ENCODE results near the gene RAMP2.

The RAMP2 gene

DNA sequence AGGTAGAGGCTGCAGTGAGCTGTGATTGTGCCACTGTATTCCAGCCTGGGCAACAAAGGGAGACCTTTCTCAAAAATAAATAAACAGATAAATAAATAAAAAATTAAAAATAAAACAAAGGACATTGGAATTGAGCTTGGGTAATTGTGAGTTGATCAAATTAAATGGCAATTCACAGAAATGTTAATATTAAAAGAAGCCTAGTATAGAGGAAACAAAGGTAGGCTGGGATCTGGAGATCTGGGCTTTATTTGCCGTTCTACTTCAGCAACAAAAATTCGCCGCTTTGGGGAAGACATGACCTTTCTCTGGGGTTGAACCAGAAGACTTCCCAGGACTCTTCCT is 11.9 kb downstream of the RAMP2 start:
- ChIA-PET POLR2A (interaction anchor here (0.6 to 3.6 kb wide), 30 partner anchors 8 to 241 kb away, joined by 3 to 58 read pairs (median 5); partner anchors contain the start of genes BECN1, CNTD1, COA3 and PSMC3IP), CTCF (interaction anchor here (1.5 kb wide), 1 partner anchor 9 kb away, joined by 10 read pairs; no protein-coding TSS in a partner anchor)
- no peak for DNase-seq (ENCODE audit: extremely low spot score)
- TF ChIP-seq FOXK2 (IDR thresholded peaks at IDR 0.05) = no peak
- no peak for TF ChIP-seq FOXA1 (IDR thresholded peaks at IDR 0.05)
- no peak for TF ChIP-seq LEF1 (IDR thresholded peaks at IDR 0.05; ENCODE audit: borderline replicate concordance)
- no peak for TF ChIP-seq SUZ12 (IDR thresholded peaks at IDR 0.05)
- TF ChIP-seq, protein P1, sequence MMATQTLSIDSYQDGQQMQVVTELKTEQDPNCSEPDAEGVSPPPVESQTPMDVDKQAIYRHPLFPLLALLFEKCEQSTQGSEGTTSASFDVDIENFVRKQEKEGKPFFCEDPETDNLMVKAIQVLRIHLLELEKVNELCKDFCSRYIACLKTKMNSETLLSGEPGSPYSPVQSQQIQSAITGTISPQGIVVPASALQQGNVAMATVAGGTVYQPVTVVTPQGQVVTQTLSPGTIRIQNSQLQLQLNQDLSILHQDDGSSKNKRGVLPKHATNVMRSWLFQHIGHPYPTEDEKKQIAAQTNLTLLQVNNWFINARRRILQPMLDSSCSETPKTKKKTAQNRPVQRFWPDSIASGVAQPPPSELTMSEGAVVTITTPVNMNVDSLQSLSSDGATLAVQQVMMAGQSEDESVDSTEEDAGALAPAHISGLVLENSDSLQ (IDR thresholded peaks at IDR 0.05) = no peak
- TF ChIP-seq ARNT (IDR thresholded peaks at IDR 0.05) = no peak

GRCh38 chr17:42773290-42774035 is 12.4 kb downstream of the RAMP2 start, which contains the start of gene VPS25:
Gene VPS25 (plus strand): TSS chr17:42773449. CDS start chr17:42773476, 27 bp downstream.
- POLR2A ChIA-PET = interaction anchor here (0.6 to 3.6 kb wide), 36 partner anchors 7 to 241 kb away, joined by 3 to 58 read pairs (median 5); partner anchors contain the start of genes BECN1, CNTD1, COA3 and PSMC3IP

DNA sequence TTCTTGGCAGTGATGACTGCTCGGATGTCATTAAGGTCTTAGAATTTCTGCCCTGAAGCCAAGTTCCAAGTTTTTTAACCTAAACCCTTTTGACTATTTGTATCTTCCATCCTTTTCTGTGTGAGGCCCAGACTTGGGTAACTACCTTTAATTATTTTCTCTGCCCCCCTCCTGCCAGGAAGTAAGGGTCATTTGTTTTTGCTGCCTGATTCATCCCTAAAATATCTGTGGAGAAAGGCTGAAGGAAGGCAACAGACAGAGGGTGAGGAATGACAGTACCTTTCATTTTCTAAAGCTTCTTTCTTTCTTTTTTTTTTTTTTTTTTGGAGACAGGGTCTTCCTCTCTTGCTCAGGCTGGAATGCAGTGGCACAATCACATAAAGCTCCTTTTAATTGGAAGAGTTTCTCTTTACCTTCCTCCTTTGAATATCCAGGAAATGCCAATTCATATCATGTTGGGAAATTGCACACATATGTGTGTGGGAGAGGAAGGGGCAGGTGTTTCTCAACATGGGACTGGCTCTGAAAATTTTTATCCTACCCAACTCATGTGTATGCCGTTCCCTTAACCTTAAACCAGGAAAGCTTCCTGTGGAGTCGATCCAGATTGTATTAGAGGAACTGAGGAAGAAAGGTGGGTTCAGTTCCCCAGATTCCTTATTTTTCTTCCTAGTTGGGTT is 13.2 kb downstream of the RAMP2 start:
- ChIA-PET POLR2A (interaction anchor here (0.9 to 3.6 kb wide), 25 partner anchors 8 to 224 kb away, joined by 3 to 58 read pairs (median 6); partner anchors contain the start of genes BECN1, CNTD1, COA3 and RAMP2), CTCF (interaction anchor here (0.6 to 1.2 kb wide), 2 partner anchors 10 to 65 kb away, joined by 3 to 10 read pairs; no protein-coding TSS in a partner anchor)
- no peak for DNase-seq (ENCODE audit: extremely low spot score)
- TF ChIP-seq SUZ12 (IDR thresholded peaks at IDR 0.05) (no peak), ARNT (IDR thresholded peaks at IDR 0.05) (no peak), CTBP1 (IDR thresholded peaks at IDR 0.05; ENCODE audit: borderline replicate concordance) (no peak), ELF4 (IDR thresholded peaks at IDR 0.05) (no peak), SP1 (IDR thresholded peaks at IDR 0.05) (no peak), NFRKB (IDR thresholded peaks at IDR 0.05) (no peak), BHLHE40 (IDR thresholded peaks at IDR 0.05; ENCODE audit: borderline replicate concordance) (no peak), FOXM1 (IDR thresholded peaks at IDR 0.05; ENCODE audit: borderline replicate concordance) (no peak), FOXK2 (IDR thresholded peaks at IDR 0.05) (no peak), LEF1 (IDR thresholded peaks at IDR 0.05; ENCODE audit: borderline replicate concordance) (no peak), FOXA1 (IDR thresholded peaks at IDR 0.05) (no peak), L3MBTL2 (conservative IDR thresholded peaks at IDR 0.05) (no peak), TARDBP (IDR thresholded peaks at IDR 0.05) (no peak), HDGF (IDR thresholded peaks at IDR 0.05; ENCODE audit: borderline replicate concordance) (no peak), ZNF384 (IDR thresholded peaks at IDR 0.05) (no peak)
- TF ChIP-seq, protein P1 (IDR thresholded peaks at IDR 0.05) = no peak

More at GRCh38 chr17:42773290-42774035, 12.4 kb downstream of the RAMP2 start, which contains the start of gene VPS25:
- TF ChIP-seq LEF1 (IDR thresholded peaks at IDR 0.05; ENCODE audit: borderline replicate concordance) (no peak), ELF4 (IDR thresholded peaks at IDR 0.05) (peak; percentile 91), L3MBTL2 (conservative IDR thresholded peaks at IDR 0.05) (no peak; the same call in 1 of the 2 replicates), ZNF384 (IDR thresholded peaks at IDR 0.05) (no peak), HDGF (IDR thresholded peaks at IDR 0.05; ENCODE audit: borderline replicate concordance) (no peak), NFRKB (IDR thresholded peaks at IDR 0.05) (no peak), FOXM1 (IDR thresholded peaks at IDR 0.05; ENCODE audit: borderline replicate concordance) (no peak), FOXA1 (IDR thresholded peaks at IDR 0.05) (no peak), SUZ12 (IDR thresholded peaks at IDR 0.05) (no peak), ARNT (IDR thresholded peaks at IDR 0.05) (peak; percentile 76), BHLHE40 (IDR thresholded peaks at IDR 0.05; ENCODE audit: borderline replicate concordance) (no peak), FOXK2 (IDR thresholded peaks at IDR 0.05) (no peak), SP1 (IDR thresholded peaks at IDR 0.05) (no peak), TARDBP (IDR thresholded peaks at IDR 0.05) (no peak), CTBP1 (IDR thresholded peaks at IDR 0.05; ENCODE audit: borderline replicate concordance) (peak; percentile 94)
- TF ChIP-seq, protein P1 (IDR thresholded peaks at IDR 0.05) = no peak; the same call in 1 of the 2 replicates
- DNase-seq (ENCODE audit: extremely low spot score) = peak; percentile 86
- CTCF ChIA-PET = interaction anchor here (0.6 to 1.5 kb wide), 3 partner anchors 10 to 64 kb away, joined by 3 to 10 read pairs (median 10); no protein-coding TSS in a partner anchor

- TF ChIP-seq CTBP1 (IDR thresholded peaks at IDR 0.05; ENCODE audit: borderline replicate concordance) = no peak
- no peak for TF ChIP-seq LEF1 (IDR thresholded peaks at IDR 0.05; ENCODE audit: borderline replicate concordance)
- TF ChIP-seq L3MBTL2 (conservative IDR thresholded peaks at IDR 0.05) = no peak
- TF ChIP-seq, protein P1 (IDR thresholded peaks at IDR 0.05) = no peak
- POLR2A ChIA-PET = no interaction called here
- DNase-seq (ENCODE audit: extremely low spot score) = no peak
- CTCF ChIA-PET = no interaction called here
These were observed 14.6 kb downstream of the RAMP2 start for GRCh38 chr17:42775534-42776098.

DNA sequence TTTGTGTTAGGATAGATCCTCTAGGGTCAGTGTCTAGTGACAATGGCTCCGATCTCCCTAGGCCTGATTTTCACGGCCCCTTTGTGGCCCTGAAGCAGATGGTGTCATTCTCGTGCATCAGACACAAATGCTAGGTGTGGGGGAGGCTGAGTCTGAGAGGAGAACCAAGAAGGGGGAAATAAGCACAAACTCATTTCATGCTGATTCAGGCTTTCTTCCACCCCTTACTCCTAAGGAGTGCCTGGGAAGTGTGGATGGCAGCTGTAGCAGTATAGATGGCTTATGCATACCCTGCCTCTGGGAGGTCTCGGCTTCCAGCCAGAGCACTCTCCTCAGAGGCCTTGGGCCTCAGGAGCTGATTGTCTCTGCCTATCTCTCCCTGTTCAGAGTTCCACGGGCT is 17.5 kb downstream of the RAMP2 start:
- DNase-seq (ENCODE audit: extremely low spot score) = no peak
- TF ChIP-seq CTBP1 (IDR thresholded peaks at IDR 0.05; ENCODE audit: borderline replicate concordance) (no peak), ELF4 (IDR thresholded peaks at IDR 0.05) (no peak), SUZ12 (IDR thresholded peaks at IDR 0.05) (no peak), NFRKB (IDR thresholded peaks at IDR 0.05) (no peak)
- TF ChIP-seq, protein P1 (IDR thresholded peaks at IDR 0.05) = no peak
- ChIA-PET POLR2A (interaction anchor here (2.0 kb wide), 1 partner anchor 46 kb away, joined by 5 read pairs; the partner anchor contains the start of gene BECN1), CTCF (no interaction called here)
